Suprapubic skin (tissue), 3 donors: ENCODE measurements around the gene CACNG8.

Experiments used
- CTCF ChIP-seq, 2 donors: fragments of 200-600 bp in 1 of 2; fragments of 450-650 bp in 1 of 2; sonication (generic) in 1 of 2; IDR thresholded peaks; one replicate each; pipeline ENCODE4 v1.5.1; 2016 to 2019; ENCODE audit warnings: antibody characterized with exemption in 2 of 2, mild to moderate bottlenecking in 1 of 2, moderate library complexity in 1 of 2
- POLR2A ChIP-seq, 2 donors: fragments of 450-650 bp; IDR thresholded peaks; one replicate each; pipeline ENCODE4 v1.6.1; 2017; ENCODE audit warnings: antibody characterized with exemption in 2 of 2, mild to moderate bottlenecking in 2 of 2, moderate library complexity in 2 of 2

DNA sequence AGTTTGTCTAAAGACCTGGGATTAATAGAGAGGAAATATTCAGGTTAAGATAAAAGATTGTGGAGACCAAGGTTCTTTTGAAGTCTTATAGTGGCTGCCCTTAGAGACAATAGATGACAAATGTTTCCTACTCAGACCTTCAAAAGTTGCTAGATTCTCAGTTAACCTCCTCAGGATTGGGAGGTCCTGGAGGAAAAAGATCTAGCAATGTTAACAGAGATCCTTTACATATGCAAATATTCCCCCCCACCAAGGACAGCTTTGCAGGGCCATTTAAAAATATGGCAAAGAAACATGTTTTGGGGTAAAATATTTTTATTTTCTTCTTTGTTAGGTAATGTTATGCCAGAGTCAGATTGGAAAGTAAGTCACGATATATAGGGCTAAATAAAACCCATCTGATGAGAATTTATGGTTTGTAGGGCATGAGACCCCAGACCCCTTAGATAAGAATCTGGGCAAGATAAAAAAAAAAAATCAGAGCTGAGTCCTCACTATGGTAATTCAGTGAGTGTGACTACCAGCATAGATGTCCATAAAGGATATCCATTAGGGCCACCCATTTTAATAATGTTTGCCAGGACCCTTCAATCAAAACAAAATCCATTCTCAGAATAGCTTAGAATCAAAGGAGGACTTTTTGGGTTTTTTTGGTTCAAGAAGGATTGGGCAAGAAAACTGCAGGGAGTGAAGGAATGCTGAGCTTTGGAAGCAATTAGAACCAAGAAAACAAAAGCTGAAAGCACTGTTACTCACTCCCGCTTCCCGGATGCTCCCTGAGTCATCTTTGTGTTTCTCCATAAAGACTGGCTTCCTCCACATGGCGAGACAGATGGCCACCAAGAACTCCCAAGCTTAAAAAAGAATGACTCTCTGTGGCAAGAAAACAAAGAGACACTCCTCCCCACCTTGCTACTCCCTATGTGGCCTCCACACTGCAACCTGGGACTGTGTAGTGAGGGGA, 72.8 kb downstream of the CACNG8 start:
- no peak for TF ChIP-seq POLR2A (IDR thresholded peaks at IDR 0.05)
- TF ChIP-seq CTCF (IDR thresholded peaks at IDR 0.05) = no peak
